ENCODE data around the gene DUT.

DUT gene

DNA sequence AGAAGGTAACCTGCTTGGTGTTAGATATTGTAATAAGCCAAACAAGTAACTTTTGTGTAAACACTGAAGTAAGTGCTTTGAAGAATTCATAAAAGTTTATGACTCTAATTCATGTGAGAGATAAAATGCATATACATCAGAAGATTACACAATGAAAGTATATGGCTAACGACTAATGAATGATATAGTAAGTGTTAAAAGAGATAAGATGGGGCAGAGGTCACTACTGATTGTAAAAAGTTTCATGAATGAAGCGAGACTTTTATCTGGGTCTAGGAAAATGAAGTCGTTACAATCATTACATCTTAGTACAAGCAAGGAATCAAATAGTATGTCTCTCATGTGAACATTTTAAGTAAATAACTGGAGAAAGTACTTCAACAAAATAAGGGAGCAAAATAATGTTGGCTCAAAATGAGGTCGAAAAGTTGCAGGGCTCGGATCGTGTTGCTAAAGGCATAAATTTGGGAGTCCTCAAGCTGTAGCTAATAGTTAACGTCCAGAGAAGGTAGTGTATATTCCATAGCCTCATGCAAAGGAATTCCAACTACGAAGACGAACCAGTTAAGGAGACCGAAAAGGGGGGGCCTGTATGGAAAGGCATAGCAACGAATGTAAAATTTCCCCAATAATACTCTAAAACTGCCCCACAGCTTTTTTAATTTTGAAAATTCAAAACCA lies 984 bp upstream of the DUT start:
- DNase-seq (ENCODE audit: low spot score) = no peak

DNA sequence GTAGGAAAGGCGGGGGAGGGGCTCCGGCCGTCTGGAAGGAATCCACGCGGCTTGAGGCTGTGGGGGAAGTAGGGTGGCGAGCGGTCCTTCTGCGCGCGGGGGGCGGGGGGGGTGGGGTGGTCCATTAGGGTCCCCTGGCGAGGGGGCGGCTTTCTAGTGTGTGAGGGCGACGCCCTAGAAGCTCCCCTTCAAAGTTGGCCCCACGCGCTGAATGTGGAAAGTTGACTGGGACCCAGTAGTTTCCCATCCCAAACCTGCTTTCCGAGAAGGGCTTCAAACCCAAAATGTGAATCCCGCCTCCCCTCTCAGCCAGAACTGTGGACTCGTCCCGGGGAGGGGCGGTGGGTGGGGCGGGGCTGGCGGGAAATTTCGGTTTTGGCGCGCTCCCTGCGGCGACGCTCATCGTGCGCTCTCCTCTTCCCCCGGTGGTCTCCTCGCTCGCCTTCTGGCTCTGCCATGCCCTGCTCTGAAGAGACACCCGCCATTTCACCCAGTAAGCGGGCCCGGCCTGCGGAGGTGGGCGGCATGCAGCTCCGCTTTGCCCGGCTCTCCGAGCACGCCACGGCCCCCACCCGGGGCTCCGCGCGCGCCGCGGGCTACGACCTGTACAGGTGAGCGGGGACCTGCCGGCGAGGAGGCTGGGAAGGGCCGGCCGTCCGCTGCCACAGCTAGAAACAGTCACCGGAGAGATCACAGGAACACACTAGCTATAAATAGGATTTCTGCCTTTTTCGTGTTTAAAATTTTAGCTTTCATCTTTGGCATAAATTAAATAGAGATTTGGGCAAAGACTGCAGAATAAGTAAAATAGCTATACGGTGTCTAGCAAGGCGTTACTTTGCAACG lies 790 bp downstream of the DUT start:
- DNase-seq (ENCODE audit: low spot score) = peak; percentile 71

DNA sequence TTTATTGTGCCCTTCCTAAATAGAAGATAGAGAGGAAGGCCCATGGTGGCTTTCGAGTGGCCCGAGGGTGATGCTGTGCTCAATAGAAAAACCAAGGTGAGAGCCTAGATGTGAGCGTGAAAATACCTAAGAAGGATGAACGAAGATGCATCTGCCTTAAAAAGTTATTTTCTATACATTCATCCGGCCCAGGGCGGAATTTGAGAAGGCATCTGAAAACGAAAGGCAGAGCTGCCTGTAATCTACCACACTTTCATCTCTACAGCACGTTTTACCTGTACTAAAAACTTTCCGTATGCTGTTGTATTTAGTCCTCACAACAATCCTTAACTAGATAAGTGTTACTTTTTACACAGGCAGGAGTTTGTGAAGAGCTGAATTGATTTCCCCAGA lies 1.4 kb downstream of the DUT start:
- DNase-seq (ENCODE audit: low spot score) = no peak

DNA sequence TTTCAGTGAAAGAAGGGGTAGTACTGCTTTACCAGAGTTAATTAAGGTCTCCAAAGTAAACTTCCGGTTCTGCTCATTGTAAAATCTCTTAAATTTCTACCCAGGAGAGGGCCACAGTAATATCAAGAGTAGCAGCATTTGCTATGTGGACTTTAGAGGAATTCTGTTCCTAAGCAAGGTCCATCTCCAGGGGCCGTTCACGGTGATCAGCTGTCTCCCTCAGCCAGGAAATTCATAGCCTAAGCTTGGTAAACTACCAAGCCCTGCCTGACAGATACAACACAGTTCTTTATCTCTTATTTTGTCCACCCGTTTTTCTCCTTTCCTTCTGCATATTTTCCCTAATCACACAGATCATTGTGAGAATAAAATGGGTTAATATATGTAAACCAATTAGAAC lies 2.3 kb downstream of the DUT start:
- DNase-seq (ENCODE audit: low spot score) = no peak

DNA sequence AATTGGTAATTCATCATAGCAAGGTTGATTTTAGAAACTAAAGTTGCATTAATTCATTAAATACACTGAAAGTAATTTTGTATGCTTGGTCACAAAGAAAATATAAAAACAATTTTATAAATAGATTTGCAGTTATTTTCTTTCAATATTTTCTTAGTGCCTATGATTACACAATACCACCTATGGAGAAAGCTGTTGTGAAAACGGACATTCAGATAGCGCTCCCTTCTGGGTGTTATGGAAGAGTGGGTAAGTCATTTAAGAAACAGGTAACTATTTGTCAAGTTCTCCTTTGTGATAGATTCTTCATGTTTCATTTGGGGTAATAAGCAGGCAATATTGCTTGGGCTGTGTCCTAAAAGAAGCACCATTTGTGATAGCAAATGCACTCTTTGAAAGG lies 3.0 kb downstream of the DUT start:
- DNase-seq (ENCODE audit: low spot score) = no peak

DNA sequence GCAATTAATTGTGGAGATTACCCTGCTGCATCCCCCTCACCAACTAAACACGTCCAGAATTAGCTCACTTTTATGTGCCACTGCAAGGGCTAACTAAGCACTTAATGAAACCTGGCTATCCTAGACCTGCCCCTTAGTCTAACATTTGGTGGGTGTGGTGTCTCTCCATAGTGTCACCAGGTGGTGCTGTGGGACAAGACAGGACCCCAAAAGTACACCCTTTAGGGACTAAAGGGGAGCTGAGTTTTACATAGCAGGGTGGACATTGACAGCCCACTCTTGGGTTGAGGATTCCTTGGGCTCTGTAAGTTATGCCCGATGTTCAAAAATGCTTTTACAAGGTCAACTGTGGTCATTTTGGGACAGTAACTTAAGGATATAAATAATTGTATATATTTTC lies 5.7 kb downstream of the DUT start:
- peak; percentile 22 for DNase-seq (ENCODE audit: low spot score)

DNA sequence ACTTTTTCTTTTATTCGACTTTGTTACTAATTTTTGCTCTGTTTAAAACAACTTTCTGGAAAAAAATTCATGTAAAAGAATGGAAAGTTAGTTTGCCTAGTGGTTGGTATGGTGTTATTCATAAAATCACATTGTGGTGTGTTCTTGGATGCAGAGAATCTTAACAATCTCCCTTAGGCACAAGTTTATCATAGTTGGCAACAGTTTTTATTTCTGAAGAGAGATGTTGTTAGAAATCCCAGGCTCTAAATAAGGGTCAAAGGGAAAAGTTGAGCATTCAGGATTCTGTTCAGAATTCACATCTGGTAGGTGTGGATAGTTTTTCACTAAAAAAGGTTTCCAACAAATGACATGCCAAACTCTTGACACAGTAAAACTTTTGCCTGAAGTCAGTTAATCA lies 6.4 kb downstream of the DUT start:
- no peak for DNase-seq (ENCODE audit: low spot score)

DNA sequence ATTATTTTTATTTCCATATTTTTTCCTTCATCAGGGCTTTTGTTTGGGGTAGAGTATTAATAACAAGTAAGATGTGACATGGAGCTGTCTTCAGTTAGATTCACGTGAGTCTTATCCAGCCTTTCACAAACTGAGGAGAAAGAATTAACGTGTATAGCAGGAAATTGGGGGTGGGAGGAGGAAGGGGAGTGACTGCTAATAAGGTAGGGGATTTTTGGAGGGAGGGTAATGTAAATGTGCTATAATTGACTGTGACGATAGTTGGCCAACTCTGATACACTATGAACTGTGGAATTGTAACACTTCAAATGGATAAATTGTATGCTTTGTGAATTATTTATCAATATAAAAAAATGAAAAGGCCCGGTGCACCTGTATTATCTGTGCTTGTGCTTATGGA lies 8.9 kb downstream of the DUT start:
- DNase-seq (ENCODE audit: low spot score) = no peak

DNA sequence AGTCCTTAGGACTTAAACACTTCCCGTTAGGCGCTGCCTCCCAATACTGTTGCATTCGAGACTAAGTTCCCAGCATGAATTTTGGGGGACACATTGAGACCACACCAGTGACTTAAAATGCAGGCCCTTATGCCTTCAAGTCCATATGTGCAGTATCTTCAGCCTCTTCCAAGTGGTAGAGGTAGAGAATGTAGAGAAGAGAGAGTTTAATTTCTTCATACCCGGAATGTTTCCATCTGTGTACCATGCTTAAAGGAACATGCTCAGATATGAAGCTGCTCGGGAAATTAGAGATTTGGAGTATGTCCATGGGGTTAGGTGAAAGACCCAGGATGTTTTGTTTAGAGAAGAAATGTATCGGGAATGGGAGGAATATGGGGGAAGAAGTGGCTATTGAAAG lies 12.6 kb downstream of the DUT start:
- no peak for DNase-seq (ENCODE audit: low spot score)

DNA sequence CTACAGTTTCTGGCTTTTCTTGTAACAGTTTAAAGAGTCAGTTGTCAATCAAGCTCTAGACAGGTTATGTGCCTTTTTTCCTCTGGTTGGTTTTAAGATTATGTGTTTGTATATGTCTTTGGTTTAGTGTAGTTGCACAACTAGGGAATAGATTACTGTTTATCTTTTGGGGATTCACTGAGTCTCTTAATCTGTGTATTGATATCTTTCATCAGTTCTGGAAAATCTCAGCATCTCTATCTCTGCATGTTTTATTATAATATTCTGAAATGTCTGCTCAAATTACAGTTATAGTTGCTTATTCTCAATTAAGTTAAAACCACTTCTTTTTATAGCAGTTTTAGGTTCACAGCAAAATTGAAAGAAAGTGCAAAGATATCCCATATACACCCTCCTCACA lies 14.3 kb downstream of the DUT start:
- DNase-seq (ENCODE audit: low spot score) = no peak

DNA sequence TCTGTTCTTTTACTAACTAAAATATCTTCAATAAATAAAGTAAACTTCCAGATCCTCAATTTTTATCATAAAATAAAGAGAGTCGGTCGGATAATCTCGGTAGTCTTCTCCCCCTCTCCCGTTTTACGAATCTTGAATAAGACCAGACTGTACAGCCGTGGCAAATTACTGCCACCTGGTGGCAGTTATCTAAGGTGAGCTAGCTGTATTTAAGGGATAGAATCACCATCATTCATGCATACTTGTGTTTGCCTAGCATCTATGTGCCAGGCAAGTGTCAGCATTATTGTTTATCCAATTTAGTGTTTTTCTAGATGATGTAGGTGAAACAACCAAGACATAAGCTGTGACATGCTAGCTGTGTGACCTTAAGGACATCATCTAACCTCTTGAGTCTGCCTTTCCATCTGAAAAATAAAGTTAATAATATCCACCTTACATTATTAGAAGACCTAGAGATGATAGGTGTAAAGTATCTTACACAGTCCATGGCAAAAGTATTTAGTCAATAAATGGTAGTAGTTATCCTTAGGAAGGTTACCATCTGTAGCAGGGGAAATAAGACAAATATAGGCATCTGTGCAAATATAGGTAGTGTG lies 21.3 kb downstream of the DUT start:
- peak; percentile 62 for DNase-seq (ENCODE audit: low spot score)

DNA sequence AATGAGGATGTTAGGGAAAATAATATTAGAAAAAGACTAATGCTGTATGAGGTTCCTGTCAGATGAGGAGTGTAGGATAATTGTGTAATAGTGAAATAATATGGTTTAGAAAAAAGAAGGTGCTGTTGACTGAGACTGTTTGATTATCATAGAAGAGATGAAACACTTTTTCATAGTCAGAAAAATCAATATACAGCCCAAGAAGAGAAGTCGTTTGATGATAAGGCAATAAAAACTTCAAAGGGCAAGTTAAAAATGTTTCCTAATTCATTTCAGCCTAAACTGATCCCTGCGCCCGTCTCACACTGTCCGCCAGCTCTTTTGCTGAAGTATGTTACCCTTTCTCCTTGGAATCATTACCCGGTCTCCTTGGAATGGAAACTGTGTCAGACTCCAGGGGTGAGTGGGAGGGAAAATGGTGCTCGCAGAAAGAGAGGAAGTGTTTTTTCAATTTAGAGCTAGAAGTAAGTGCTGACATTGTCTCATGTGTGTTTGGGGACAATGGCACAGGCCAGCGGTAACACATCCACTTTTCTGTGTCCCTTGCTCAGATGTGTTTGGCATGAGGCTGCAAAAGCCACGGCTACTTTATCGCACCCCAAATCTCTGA lies 23.6 kb downstream of the DUT start:
- DNase-seq (ENCODE audit: low spot score) = no peak

DNA sequence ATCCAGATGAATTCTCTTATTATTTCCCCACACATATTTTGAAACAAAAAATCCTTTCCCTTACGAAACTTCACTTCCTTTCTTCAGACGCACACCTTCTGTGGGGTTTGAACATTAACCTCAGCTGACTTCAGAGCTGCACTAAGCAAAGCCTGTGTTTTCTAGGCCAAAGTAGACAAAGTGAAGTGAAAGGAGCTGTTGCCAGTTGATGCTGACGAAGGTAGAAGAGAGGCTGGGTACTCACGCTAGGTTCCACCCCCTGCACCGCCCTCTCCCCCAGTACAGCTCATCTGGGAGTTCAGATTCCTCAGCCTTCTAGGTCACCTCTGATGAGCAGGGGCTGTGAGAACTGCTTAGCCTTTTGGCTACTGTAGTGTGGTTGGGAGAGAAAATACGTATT lies 24.1 kb downstream of the DUT start:
- DNase-seq (ENCODE audit: low spot score) = no peak

DNA sequence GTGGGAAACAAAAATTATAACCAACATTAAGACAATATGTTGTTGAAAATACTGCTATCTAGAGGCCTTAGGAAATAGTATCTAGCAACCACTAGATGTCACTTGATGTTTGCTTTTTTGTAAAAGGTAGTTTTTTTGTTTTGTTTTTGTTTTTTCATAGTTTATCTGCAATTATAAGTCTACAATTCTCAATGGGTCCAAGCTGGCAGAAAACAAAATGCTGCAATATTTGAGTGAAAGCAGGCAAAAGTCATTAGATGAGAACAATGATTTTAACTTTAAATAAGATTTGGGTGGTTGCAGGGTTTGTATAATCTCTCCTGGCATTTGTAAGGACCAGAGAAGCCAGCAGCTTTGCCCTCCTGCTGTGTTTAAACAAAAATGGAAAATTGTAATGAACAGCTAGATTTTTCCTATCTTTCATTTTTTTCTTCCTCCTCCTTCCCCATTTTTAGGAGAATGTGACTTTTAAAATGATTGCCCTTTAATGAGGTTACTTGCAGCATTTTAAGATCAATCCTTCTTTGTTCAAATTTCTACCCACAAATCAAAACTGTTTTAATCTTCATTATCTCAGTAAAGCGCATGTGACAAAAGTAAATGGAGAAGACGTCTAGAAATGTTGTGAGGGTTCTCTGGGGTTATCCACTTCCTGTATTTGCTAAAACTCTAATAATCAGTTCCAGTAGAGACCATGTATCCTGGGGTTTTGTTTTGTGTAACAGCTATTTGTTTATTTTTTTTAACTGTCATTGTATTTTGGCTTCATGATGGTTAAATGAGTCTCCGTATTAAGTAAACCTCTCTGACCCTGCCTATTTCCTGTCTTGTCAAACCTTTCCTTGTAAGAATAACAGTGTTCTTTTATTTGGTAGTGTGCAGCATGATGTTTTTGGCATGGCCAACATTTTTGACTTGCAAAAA lies 27.3 kb downstream of the DUT start:
- DNase-seq (ENCODE audit: low spot score) = no peak

DNA sequence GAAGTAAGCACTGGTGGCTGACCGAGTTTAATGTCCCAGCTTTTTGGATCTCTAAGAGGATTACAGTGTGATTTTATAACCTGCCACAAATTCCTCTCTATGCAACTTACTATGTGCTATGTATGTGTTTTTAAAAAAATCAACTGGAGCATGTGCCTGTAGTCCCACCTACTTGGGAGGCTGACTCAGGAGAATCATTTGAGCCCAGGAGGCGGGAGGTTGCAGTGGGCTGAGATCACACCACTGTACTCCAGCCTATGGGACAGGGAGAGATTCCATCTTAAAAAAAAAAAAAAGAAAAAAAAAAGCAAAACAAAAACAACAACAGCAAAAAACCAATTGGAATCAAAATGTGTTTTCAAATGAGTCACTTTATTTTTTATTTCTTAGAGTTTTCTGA lies 29.6 kb downstream of the DUT start:
- DNase-seq (ENCODE audit: low spot score) = no peak

DNA sequence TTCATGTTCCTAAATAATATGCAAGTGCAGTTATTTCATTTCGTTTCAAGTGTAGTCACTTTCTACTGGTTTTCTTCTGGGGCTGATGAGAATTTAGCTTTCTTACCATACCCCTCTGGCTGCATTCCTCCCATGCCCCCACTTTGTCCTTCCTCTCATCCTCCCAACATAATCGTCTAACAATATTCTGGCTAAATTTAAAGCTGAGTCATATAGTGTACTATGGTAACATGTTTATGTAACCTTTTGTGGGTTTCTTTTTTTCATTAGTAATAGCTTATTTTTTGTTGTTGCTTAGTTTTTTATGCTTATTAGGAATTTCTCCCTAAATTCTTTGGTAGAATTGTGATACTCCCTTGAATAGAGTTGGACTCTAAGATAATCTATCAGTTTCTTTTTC lies 30.5 kb downstream of the DUT start:
- DNase-seq (ENCODE audit: low spot score) = no peak

DNA sequence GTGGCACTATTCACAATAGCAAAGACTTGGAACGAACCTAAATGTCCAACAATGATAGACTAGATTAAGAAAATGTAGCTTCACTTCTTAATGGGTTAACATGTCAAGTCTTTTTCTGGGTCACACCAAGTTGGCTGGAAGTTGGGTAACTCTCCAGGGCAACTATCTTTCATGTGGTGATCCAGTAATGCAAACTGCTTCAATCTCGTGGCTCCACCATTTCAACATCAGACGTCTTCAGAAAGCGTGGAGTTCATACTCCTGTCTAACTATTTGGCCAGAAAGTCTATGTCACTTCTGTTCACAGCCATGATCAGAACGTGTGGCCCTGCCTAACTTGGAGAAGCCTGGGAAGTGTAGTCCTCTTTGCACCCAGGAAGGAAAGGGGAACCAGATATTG lies 32.2 kb downstream of the DUT start:
- DNase-seq (ENCODE audit: low spot score) = no peak

DNA sequence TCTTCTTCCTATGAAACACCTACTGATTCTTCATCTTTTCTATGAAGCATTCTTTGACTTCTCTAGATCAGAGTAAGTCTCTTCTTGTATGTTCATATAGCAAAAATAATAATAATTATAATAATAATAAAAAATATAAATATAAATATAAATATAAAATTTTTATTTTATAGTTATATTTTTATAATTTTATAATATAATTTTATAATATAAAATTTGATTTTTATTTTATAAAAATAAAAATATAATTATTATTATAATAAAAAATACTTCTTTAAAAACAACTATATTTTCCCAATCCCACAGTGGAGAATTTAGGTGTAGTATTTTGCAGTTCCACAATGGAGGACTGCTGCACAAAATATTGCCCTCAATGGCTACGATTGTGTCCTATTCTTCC lies 34.3 kb downstream of the DUT start:
- DNase-seq (ENCODE audit: low spot score) = no peak

DNA sequence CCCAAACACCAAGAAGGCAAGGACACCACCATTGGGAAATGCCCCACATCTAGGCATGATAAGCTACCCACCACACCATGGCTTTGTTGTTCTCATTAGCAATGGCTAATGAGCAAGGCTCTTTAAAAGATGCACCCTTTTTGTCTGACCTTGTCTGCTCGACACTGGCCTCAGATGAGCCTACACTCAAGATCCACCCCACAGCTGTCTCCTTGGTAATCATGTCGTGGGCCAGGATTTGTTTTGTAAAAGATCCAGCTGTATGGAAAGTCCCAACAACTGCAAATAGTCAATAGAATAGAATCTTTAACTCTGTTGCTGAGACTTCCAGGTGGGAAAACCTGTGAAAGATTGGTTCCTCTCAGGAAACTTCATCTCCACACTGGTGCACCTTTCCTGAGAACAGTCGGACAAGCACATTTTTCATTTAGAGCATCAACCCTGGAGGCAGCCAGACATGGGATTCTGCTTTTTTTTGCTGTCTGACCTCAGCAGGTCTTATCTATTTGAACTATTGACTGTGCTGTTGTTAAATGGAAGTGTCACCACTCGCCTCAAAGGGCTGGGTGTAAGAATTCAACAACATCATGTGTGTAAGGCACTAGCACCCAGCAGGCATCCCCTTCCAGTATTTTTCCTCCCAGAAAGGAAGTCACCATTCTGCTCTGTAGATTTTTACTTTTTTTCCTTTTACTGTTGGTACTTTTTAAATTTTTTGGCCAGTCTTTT lies 35.5 kb downstream of the DUT start:
- DNase-seq (ENCODE audit: low spot score) = no peak

DNA sequence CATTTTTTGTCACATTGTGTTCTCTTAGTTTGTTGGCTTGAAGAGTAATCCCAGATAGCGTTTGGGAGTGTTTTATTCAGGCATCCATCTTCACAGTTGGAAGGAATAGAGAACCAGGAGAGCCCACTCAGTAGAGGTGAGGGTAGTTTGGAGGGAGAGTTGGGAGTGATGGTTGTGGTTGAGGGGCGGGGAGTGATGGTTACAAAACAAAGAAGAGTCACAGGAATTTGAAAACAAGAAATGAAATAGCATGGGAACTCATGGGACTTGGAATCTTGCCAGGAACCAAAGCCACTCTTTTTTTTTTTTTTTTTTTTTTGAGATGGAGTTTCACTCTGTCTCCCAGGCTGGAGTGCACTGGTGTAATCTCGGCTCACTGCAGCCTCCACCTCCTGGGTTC lies 36.3 kb downstream of the DUT start:
- no peak for DNase-seq (ENCODE audit: low spot score)

DNA sequence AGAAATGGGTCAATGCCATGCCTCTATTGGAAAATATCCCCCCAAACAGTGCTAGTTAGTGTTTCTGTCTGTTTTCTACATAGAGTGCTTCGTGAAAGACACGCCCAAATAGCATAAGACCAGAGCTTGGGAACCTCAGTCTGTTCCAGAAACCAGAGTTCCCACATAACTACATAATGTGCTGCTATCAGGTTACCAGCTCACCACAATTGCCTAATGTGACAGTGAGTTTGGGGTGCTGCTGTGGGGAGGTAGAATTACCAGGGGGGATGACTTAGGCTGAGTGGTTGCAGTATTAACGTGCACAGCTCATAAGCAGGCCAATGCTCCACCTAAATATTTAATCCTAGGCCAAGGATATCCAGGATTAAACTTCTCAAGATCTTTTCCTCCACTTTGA lies 39.2 kb downstream of the DUT start:
- no peak for DNase-seq (ENCODE audit: low spot score)
